K562 (cell line): ENCODE results near the gene SEC14L5. TPM values are rescaled to one million over a fixed set of nuclear protein-coding genes. Genes with fewer than 3 reads are reported as not detected.

Experiments used
- ATAC-seq: fragments of 200-7000 bp; cut with Tn5 transposase; 3 replicates; pipeline ENCODE4 v1.9.1; 2020; ENCODE audit warnings: moderate library complexity
- BruUV-seq: library from RNA; stranded (reverse); fragments of 400-500 nt; replicated peaks from 2 replicates; lab custom pipeline; 2021; lab: Mats Ljungman, UMichigan
- CTCF ChIA-PET: fragments of 300-600 bp; formaldehyde crosslinking; extraction: SDS; loops from one replicate; lab custom pipeline; 2021; ENCODE audit warnings: low intra/inter-chr PET ratio; lab: Yijun Ruan, JAX
- POLR2A ChIA-PET: fragments of 300-600, 350-650 bp; sonication (Branson Sonifier 250); formaldehyde crosslinking; extraction: SDS; loops from one replicate; lab custom pipeline; 2021; ENCODE audit warnings: antibody characterized with exemption, inconsistent platforms; lab: Yijun Ruan, JAX
- DNase-seq, 4 experiments: peaks; one replicate each; pipeline versions ENCODE4 v3.0.0 to v3.0.0-alpha.2; 2011 to 2018; ENCODE audit warnings: low spot score in 3 of 4, mixed read lengths in 3 of 4; ENCODE audit errors: extremely low read depth in 1 of 4
- FAIRE-seq: peaks from 2 replicates; lab custom pipeline; 2011; peaks lifted over from hg19 to GRCh38; lab: Jason Lieb, UNC
- H2AFZ ChIP-seq: 2 replicates; pipeline ENCODE4 v1.6.0; 2011; ENCODE audit warnings: low read depth, low read length, control low read depth, inconsistent platforms
- H3K27ac ChIP-seq: fragments of 200-600 bp; 3 replicates; pipeline ENCODE4 v1.8.0; 2011; ENCODE audit warnings: low read depth, mild to moderate bottlenecking, control low read depth, inconsistent platforms, low read length, moderate library complexity, mixed read lengths; ENCODE audit errors: extremely low read depth
- H3K27me3 ChIP-seq, 2 experiments: fragments of 300-600 bp in 1 of 2; 2 replicates in 1 of 2; 3 replicates in 1 of 2; pipeline versions ENCODE4 v1.6.0 to v1.8.0; 2011; ENCODE audit warnings: inconsistent platforms in 2 of 2, low read length in 2 of 2, mild to moderate bottlenecking in 1 of 2, mixed read lengths in 1 of 2, moderate library complexity in 1 of 2; ENCODE audit not compliant: control insufficient read depth in 2 of 2, insufficient read depth in 2 of 2
- H3K36me3 ChIP-seq: fragments of 300-600 bp; 3 replicates; pipeline ENCODE4 v1.8.0; 2011; ENCODE audit warnings: mild to moderate bottlenecking, low read length, inconsistent platforms; ENCODE audit not compliant: control insufficient read depth, insufficient read depth
- H3K4me1 ChIP-seq, 2 experiments: fragments of 200-600 bp in 1 of 2; replicated peaks in 1 of 2; 2 replicates in 1 of 2; 3 replicates in 1 of 2; pipeline versions ENCODE4 v1.5.1 to v1.8.0; 2011; ENCODE audit warnings: inconsistent platforms in 2 of 2, low read length in 2 of 2, mild to moderate bottlenecking in 1 of 2, mixed read lengths in 1 of 2, moderate library complexity in 1 of 2; ENCODE audit not compliant: control insufficient read depth in 2 of 2, insufficient read depth in 2 of 2
- H3K4me2 ChIP-seq: 2 replicates; pipeline ENCODE4 v1.6.1; 2011; ENCODE audit warnings: low read length, control low read depth, inconsistent platforms, mixed read lengths; ENCODE audit not compliant: insufficient read depth
- H3K4me3 ChIP-seq: fragments of 200-600 bp; sonication (generic), shearing (Covaris generic); 2 replicates; pipeline ENCODE4 v1.5.1; 2016; ENCODE audit warnings: control low read depth, inconsistent platforms
- H3K79me2 ChIP-seq: fragments of 200-600 bp; 3 replicates; pipeline ENCODE4 v1.8.0; 2011; ENCODE audit warnings: low read length, inconsistent platforms; ENCODE audit not compliant: control insufficient read depth, insufficient read depth
- H3K9ac ChIP-seq, 2 experiments: 2 replicates each; pipeline versions ENCODE4 v1.6.0 to v1.6.1; 2011; ENCODE audit warnings: low read depth in 2 of 2, low read length in 2 of 2, control low read depth in 1 of 2, inconsistent platforms in 1 of 2, mild to moderate bottlenecking in 1 of 2, mixed read lengths in 1 of 2; ENCODE audit not compliant: insufficient read depth in 1 of 2
- H3K9me1 ChIP-seq: one replicate; pipeline ENCODE4 v1.6.0; 2011; ENCODE audit warnings: inconsistent platforms, mild to moderate bottlenecking, low read length, moderate library complexity; ENCODE audit not compliant: control insufficient read depth, insufficient read depth
- H3K9me3 ChIP-seq: replicated peaks from 2 replicates; pipeline ENCODE4 v1.5.1; 2011; ENCODE audit warnings: low read depth, low read length, inconsistent platforms; ENCODE audit not compliant: control insufficient read depth, insufficient read depth
- H4K20me1 ChIP-seq: replicated peaks from 2 replicates; pipeline ENCODE4 v1.6.1; 2011; ENCODE audit warnings: low read length, inconsistent platforms, mixed read lengths; ENCODE audit not compliant: control insufficient read depth, insufficient read depth
- BRD9 ChIP-seq: fragments of 450-650 bp; IDR thresholded peaks from 2 replicates; pipeline ENCODE4 v1.6.1; 2018; ENCODE audit warnings: low read depth; ENCODE audit not compliant: partially characterized antibody
- CEBPG ChIP-seq, 3 experiments: fragments of 200-800 bp in 1 of 3; sonication (Bioruptor generic) in 1 of 3; sonication (generic) in 1 of 3; formaldehyde crosslinking in 1 of 3; IDR thresholded peaks in 2 of 3; conservative IDR thresholded peaks in 1 of 3; 2 replicates each; pipeline versions ENCODE4 v1.6.1 to v1.8.0; 2016 to 2022; ENCODE audit warnings: missing compliant biosample characterization in 2 of 3, missing genetic modification characterization in 2 of 3, mild to moderate bottlenecking in 1 of 3, missing genetic modification reagents in 1 of 3
- ESRRB ChIP-seq: fragments of 250-450 bp; sonication (Bioruptor Pico); IDR thresholded peaks from 2 replicates; pipeline ENCODE4 v1.5.0; 2020; ENCODE audit warnings: mild to moderate bottlenecking, moderate library complexity, borderline replicate concordance
- FOXA3 ChIP-seq, 2 experiments: fragments of 450-650 bp in 1 of 2; sonication (generic) in 1 of 2; formaldehyde crosslinking; IDR thresholded peaks in 1 of 2; conservative IDR thresholded peaks in 1 of 2; 2 replicates each; pipeline versions ENCODE4 v1.4.0 to v1.8.0; 2020 to 2022; ENCODE audit warnings: mild to moderate bottlenecking in 2 of 2, missing genetic modification reagents in 1 of 2
- FOXJ2 ChIP-seq: fragments of 200-800 bp; sonication (Bioruptor generic); IDR thresholded peaks from 2 replicates; pipeline ENCODE4 v1.6.1; 2016; ENCODE audit warnings: missing genetic modification characterization, missing compliant biosample characterization
- KLF6 ChIP-seq: fragments of 250-450 bp; sonication (Bioruptor Pico); IDR thresholded peaks from 2 replicates; pipeline ENCODE4 v1.4.0; 2020; ENCODE audit warnings: mild to moderate bottlenecking, moderate library complexity, borderline replicate concordance
- NFIC ChIP-seq: fragments of 450-650 bp; IDR thresholded peaks from 2 replicates; pipeline ENCODE4 v1.6.1; 2017; ENCODE audit warnings: mild to moderate bottlenecking, inconsistent platforms
- NR2C1 ChIP-seq, 2 experiments: fragments of 450-650 bp; IDR thresholded peaks; 2 replicates each; pipeline ENCODE4 v1.6.1; 2017; ENCODE audit warnings: mild to moderate bottlenecking in 2 of 2, antibody characterized with exemption in 1 of 2, inconsistent platforms in 1 of 2, missing compliant biosample characterization in 1 of 2, missing genetic modification characterization in 1 of 2
- NRF1 ChIP-seq, 2 experiments: fragments of 450-650 bp; IDR thresholded peaks in 1 of 2; conservative IDR thresholded peaks in 1 of 2; 2 replicates each; pipeline ENCODE4 v1.6.1; 2014; ENCODE audit warnings: mild to moderate bottlenecking in 2 of 2
- SETDB1 ChIP-seq: IDR thresholded peaks from one replicate; pipeline ENCODE4 v1.6.1; 2012; ENCODE audit warnings: low read length, control low read depth, inconsistent platforms
- XRCC3 ChIP-seq: fragments of 450-650 bp; IDR thresholded peaks from 2 replicates; pipeline ENCODE4 v1.6.1; 2017; ENCODE audit warnings: mild to moderate bottlenecking, moderate library complexity
- ZSCAN29 ChIP-seq: fragments of 450-650 bp; IDR thresholded peaks from 2 replicates; pipeline ENCODE4 v1.6.1; 2017
- WGBS: fragments of 100-300 bp; shearing (Covaris generic); methylation state at CpG from one replicate; pipeline ENCODE4 v1.1.6; 2016; ENCODE audit warnings: low coverage, mixed read lengths; ENCODE audit not compliant: insufficient coverage; ENCODE audit errors: missing lambda C conversion rate; 5-methylcytosine and 5-hydroxymethylcytosine counted together
- in situ Hi-C: fragments of 300-500 bp; cut with MboI; formaldehyde crosslinking; loops from 4 replicates; pipeline ENCODE4 v1.15.0; 2018; ENCODE audit warnings: inconsistent platforms, mixed read lengths
- intact Hi-C: fragments of 100-400 bp; cut with micrococcal nuclease; formaldehyde crosslinking; loops from 2 replicates; pipeline ENCODE4 v1.14.2; 2022
- polyA plus RNA-seq, 8 experiments: library from polyadenylated mRNA; depleted of rRNA in 4 of 8; stranded (reverse) in 5 of 8; unstranded in 3 of 8; fragments of >200 nt; fragmentation: Nextera tagmentation in 2 of 8; fragmentation: Illumina TruSeq in 1 of 8; extraction: Ambion mirVana in 2 of 8; extraction: Trizol in 1 of 8; gene quantifications; 2 replicates each; pipeline versions ENCODE4 v1.2.1 to v1.2.3, GENCODE V29; 2011 to 2014; ENCODE audit warnings: inconsistent platforms in 1 of 8, missing spikeins in 1 of 8
- total RNA-seq, 7 experiments: library from RNA; depleted of rRNA in 6 of 7; stranded (reverse); fragments of >200 nt in 6 of 7; fragmentation: Illumina TruSeq in 2 of 7; extraction: Trizol in 2 of 7; gene quantifications; 2 replicates each; pipeline versions ENCODE4 v1.2.1 to v1.2.3, GENCODE V29; 2011 to 2021; ENCODE audit warnings: low replicate concordance in 1 of 7
- TF ChIP-seq, protein P1 (sequence below): fragments of 250-450 bp; sonication (Bioruptor Pico); IDR thresholded peaks from 2 replicates; pipeline ENCODE4 v1.8.0; 2021; ENCODE audit warnings: moderate library complexity, mild to moderate bottlenecking, inconsistent platforms

The SEC14L5 gene
- total and polyA plus RNA-seq, 9 of the 15 experiments (the other 6 are each of a cell fraction or from before 2014, with no cell fraction given): 0.11 TPM; not detected in 8

DNA sequence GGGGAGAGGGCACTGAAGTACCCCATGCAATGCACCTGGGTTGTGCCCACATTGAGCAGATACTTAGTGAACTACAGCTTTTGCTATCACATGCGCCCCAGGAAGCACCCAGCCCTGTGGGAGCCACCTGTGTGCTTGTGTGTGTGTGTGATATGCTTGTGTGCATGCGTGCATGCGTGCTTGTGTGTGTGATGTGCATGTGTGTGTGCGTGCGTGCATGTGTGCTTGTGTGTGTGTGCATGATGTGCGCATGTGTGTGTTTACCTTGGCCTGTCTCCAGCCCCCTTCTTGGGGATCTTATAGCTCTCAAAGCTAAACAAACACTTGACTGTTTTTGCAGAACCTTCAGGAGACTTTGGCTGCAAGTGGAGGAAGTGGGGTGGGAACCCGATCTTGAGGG, 106.8 kb downstream of the SEC14L5 start:
- H4K20me1 ChIP-seq: 0 out of 2 replicates have a peak, but pooled peaks cover 4% of the 10 kb centered on the region
- BruUV-seq: no TSS peak
- no peak for DNase-seq
- in situ Hi-C loops: no loop called here
- H3K36me3 ChIP-seq: no peaks in the 10 kb centered on the region
- no peak overlapping the region for H3K4me2 ChIP-seq
- no peaks in the 10 kb centered on the region for H3K9me3 ChIP-seq
- CTCF ChIA-PET: no interaction called here
- peaks cover 36 to 60% of the 10 kb centered on the region in 2 experiments; a peak in 4 of 5 replicates for H3K27me3 ChIP-seq
- H3K79me2 ChIP-seq: no peaks in the 10 kb centered on the region
- peaks cover 0 to 5% of the 10 kb centered on the region in 2 experiments; a peak in 2 of 5 replicates for H3K4me1 ChIP-seq
- no peak overlapping the region for H2AFZ ChIP-seq
- H3K4me3 ChIP-seq: no peak overlapping the region
- no peaks in the 10 kb centered on the region for H3K9me1 ChIP-seq
- no peak overlapping the region for H3K27ac ChIP-seq
- TF ChIP-seq NFIC (peak; percentile 16; the same call in 1 of the 2 replicates), NRF1 (conservative IDR thresholded peaks at IDR 0.05 in 1 of 2, IDR thresholded peaks at IDR 0.05 in 1 of 2) (peak; percentile 46 to 58; a peak in 3 of 4 replicates), FOXA3 (CRISPR knock-in tag; conservative IDR thresholded peaks at IDR 0.05 in 1 of 2, IDR thresholded peaks at IDR 0.05 in 1 of 2) (peak in 1 of 2 experiments; percentile 44; a peak in 1 of 4 replicates), BRD9 (no peak)
- no peak for ATAC-seq
- H3K9ac ChIP-seq: no peak overlapping the region
- POLR2A ChIA-PET: interaction anchor here (1.0 kb wide), 1 partner anchor 11 kb away, joined by 3 read pairs; no protein-coding TSS in a partner anchor
- intact Hi-C loops: no loop called here
- 0% methylated on average over 7 of the region's 7 CpGs for WGBS
- no peak for FAIRE-seq

DNA sequence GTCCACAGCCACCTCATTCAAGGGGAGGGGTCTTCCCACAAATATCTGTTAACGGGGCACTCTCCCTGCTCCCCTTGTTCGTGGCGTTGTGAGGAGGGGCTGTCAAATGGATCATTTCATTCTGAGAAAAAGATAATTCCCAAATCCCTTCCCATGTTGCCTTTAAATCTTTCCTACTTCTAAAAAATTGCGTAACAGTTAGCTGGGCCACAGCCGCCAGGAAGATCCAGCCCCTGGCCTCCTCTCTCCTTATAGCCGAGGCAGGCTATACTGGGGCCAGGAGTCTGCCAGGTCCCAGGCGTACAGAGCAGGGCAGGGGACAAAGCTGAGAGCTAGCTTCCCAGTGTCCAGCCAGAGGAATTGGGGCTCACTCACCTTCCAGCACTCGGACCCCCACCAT, 107.2 kb downstream of the SEC14L5 start:
- Histone ChIP-seq H3K27ac (no peak overlapping the region), H3K9me1 (no peaks in the 10 kb centered on the region), H3K79me2 (no peaks in the 10 kb centered on the region), H3K4me3 (no peak overlapping the region), H3K4me2 (no peak overlapping the region), H2AFZ (no peak overlapping the region), H3K27me3 (peaks cover 36 to 56% of the 10 kb centered on the region in 2 experiments; a peak in 4 of 5 replicates), H3K9ac (peak overlapping the region in 1 of 2 experiments; percentile 76; a peak in 2 of 4 replicates), H3K9me3 (no peaks in the 10 kb centered on the region), H3K4me1 (peaks cover 0 to 5% of the 10 kb centered on the region in 2 experiments; a peak in 2 of 5 replicates), H3K36me3 (no peaks in the 10 kb centered on the region), H4K20me1 (0 out of 2 replicates have a peak, but pooled peaks cover 4% of the 10 kb centered on the region)
- intact Hi-C loops: no loop called here
- DNase-seq: no peak
- in situ Hi-C loops: no loop called here
- WGBS: 0% methylated on average over 6 of the region's 8 CpGs
- FAIRE-seq: no peak
- no TSS peak for BruUV-seq
- ATAC-seq: no peak
- POLR2A ChIA-PET: interaction anchor here (0.6 to 1.0 kb wide), 3 partner anchors 10 to 218 kb away, joined by 3 to 4 read pairs (median 3); no protein-coding TSS in a partner anchor
- CTCF ChIA-PET: no interaction called here
- TF ChIP-seq KLF6 (no peak), NRF1 (conservative IDR thresholded peaks at IDR 0.05 in 1 of 2, IDR thresholded peaks at IDR 0.05 in 1 of 2) (no peak; a peak in 2 of 4 replicates), SETDB1 (no peak), NR2C1 (IDR thresholded peaks at IDR 0.05) (no peak), NR2C1 (tag; IDR thresholded peaks at IDR 0.05) (no peak), ESRRB (CRISPR knock-in tag) (no peak), XRCC3 (no peak), CEBPG (CRISPR knock-in tag; IDR thresholded peaks at IDR 0.05) (no peak), CEBPG (tag; conservative IDR thresholded peaks at IDR 0.05 in 1 of 2, IDR thresholded peaks at IDR 0.05 in 1 of 2) (peak; percentile 56 to 67), FOXJ2 (tag) (no peak), ZSCAN29 (no peak)
- TF ChIP-seq, protein P1, sequence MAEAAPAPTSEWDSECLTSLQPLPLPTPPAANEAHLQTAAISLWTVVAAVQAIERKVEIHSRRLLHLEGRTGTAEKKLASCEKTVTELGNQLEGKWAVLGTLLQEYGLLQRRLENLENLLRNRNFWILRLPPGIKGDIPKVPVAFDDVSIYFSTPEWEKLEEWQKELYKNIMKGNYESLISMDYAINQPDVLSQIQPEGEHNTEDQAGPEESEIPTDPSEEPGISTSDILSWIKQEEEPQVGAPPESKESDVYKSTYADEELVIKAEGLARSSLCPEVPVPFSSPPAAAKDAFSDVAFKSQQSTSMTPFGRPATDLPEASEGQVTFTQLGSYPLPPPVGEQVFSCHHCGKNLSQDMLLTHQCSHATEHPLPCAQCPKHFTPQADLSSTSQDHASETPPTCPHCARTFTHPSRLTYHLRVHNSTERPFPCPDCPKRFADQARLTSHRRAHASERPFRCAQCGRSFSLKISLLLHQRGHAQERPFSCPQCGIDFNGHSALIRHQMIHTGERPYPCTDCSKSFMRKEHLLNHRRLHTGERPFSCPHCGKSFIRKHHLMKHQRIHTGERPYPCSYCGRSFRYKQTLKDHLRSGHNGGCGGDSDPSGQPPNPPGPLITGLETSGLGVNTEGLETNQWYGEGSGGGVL (CRISPR knock-in tag): no peak
